DMS79 treated with DMSO at 0.1 percent for 48 hours (cell line): ENCODE results near the gene SAMD4B.

ENCODE experiments used
- DNase-seq: peaks from one replicate; lab custom pipeline; 2025; lab: John Stamatoyannopoulos, UW

SAMD4B gene

DNA sequence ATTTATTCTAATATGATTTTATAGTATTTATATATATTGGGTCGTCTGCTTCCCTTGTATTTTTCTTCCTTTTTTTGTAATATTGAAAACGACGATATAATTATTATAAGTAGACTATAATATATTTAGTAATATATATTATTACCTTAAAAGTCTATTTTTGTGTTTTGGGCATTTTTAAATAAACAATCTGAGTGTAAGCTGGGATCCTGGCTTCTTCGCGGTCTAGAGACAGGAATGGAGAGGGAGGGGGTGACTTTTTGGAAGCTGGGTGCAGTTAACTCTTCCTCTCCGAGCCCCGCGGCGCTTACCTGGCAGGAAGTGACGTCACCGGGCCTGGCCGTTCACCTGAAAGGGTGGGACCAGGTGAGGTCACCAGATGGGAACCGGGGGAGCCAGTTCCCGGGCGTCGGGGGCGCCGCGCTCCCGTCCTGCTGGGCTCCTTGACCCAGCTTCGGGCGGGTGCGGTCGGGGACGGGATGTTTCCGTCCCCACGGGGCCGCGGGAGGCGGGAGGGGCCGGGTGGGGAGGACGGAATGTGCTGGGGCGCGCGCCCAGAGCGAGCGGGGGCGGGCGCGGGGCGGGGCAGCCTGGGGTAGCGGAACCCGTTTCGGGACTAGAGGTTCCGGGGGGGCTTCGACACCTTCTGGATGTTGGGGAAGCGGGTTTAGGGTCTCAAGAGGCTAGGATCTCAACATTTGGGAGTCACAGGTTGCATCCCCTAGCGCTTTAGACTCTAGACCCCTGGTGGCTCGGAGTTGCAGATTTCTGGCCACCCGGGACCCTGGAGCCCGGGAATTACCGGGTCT is 67.2 kb downstream of the SAMD4B start:
- DNase-seq = peak; percentile 91

DNA sequence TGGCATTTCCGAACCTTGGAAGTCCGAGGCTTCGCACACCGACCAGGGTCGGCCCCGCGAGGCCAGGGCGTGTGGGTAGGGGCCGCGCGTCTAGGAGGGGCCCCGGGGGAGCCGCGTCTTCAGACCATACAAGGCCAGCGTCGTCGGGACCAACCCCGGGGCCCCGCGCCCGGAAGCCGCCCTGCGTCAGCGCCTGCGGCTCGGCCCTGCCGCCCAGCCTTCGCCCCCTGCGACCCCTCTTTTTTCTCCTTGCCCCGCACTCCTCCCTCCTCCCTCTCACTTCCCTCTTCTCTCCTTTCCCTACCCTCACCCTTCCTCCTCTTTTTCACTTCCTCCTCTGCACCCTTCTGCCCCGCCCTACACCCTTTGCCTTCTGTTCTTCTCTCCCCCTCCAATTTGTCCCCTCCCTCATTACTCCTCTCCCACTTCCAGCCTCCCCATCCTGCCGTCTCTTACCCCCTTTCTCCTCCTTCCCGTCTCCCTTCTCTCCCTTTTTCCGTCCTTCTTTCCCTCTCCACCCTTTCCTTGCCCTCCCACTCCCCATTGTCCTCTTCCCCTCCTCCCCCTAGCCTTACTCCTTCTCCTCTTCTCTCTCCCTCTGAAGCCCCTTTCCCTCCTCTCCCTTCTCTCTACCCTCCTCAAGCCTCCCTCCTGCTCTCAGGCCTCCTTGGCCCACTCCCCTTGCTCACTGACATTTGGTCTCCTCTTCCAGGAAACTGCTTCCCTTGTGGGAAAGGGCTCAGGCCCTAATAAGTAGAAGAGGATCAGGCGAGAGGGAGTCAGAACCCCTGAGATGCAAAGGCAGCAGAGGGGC is 68.0 kb downstream of the SAMD4B start:
- DNase-seq = peak; percentile 33

GRCh38 chr19:39410831-39411080 is 68.5 kb downstream of the SAMD4B start:
- no peak for DNase-seq

- no peak for DNase-seq
Observed at GRCh38 chr19:39411081-39411831, 69.0 kb downstream of the SAMD4B start.

- DNase-seq = peak; percentile 95
Observed at GRCh38 chr19:39411832-39412099, 69.5 kb downstream of the SAMD4B start.

DNA sequence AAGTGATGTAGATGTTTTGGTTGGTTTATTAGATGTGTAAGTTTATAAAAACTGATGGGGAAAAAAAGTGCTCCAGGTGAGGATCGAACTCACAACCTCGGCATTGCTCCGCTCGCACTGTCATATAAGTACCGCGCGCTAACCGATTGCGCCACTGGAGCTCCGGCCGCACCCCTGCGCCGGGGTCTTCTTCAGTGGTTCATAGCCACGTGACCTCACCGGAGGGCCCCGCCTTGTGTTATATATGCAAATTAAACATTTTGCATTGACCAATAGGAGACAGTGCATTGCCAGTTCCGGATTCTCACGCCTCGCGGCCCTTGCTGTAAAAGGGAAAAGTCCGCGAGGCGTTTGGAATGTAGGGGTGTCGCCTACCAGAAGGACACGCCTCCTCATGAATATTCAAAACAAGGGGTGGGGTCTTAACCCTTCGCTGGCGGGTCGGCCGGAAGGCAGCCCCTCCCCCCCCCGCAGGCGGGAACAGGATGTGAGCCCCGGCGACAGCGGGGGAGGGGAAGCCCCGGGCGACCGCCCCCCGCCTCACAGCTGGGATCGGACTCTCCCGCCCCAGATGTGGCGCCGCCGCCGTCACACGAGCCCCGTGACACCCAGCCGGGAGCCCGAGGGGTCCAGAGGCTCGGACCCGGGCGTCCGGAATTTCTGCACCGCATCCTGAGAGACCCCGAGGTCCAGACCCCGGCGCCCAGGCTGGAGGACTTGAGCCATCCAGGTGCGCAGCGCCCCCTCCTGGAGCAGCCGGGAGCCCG is 70.1 kb downstream of the SAMD4B start, which contains the start of gene PLEKHG2:
TSS of gene PLEKHG2 (plus strand) at position 570 of the 767 bp plus-strand sequence. CDS start 1,418 bp downstream, outside the sequence.
- peak; percentile 97 for DNase-seq

DNA sequence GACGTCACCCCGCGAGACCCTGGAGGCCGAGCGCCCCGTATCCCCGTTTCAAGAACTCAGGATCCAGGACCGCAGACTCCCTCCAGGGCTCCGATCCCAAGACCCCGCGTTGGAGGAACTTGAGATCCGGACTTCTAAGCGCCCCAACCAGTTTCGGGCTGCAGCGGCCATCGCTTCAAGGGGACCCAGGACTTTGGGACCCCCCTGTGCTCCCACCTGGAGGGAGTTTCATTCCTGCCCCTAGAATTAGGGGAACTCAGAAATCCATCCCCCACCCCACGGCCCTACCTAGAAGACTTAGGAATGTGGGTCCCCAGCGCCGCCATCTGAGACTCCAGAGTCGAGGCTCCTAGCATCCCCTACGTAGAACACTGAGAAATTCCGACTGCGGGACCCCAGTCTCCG is 70.6 kb downstream of the SAMD4B start:
- no peak for DNase-seq

DNA sequence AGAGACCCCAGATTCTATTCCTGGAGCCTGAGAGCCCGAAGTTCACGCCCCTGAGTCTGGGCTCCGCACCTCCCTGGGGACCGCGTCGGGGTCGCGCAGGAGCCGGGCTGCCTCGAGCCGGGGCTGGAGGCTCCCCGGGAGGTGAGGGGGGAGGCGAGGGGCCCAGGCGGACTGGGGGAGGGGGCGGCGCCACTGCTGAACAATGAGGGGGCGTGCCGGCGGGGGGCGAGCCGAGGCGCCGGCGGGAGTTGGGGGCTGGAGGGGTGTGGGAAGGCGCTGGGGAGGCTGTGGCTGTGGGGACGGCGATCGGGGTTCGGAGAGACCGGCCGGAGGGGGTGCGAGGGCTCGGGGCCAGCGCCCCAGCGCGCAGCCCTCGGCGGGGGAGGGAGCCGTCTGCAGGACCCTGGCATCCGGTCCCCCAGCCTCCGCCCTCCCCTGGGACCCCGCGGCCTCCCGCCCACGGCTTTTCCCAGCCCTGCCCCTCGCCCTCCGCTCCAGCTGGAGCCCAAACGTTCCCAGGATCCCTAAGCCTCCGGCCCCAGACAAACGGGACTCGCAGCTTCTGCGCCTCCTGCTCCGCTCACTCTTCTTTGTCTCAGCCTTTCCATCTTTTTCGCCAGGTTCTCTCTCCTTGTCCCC is 71.2 kb downstream of the SAMD4B start:
- peak; percentile 53 for DNase-seq

DNA sequence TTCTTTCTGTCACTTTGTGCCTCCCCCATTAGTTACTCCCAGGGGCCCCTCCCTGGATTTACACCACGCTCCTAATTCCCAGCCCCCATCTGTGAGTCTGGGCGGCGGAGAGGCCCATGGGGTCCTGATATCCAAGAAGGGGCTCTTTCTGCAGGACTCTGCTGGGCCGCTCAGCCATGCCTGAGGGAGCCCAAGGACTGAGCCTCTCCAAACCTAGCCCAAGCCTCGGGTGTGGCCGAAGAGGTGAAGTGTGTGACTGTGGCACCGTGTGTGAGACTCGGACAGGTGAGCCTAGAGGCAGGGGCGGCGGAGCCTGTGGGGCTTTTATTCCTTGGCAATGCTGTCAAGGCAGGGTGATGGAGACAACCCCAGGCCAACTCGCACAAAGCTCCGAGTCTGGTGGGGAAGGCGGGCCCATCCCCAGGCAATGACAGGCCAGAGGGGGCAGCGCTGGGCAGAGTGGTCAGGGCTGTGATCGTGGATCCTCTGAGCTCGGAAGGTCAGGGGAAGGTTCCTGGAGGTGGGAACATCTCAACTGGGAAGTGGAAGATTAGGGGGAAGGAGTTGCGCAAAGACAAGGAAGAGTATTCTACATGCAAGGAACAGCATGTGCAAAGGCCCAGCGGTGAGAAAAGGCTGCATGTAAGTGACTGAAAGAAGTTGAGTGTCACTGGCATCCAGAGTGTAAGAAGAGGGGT is 71.8 kb downstream of the SAMD4B start:
- DNase-seq = peak; percentile 38

GRCh38 chr19:39415111-39416046 is 73.2 kb downstream of the SAMD4B start:
- no peak for DNase-seq

DNA sequence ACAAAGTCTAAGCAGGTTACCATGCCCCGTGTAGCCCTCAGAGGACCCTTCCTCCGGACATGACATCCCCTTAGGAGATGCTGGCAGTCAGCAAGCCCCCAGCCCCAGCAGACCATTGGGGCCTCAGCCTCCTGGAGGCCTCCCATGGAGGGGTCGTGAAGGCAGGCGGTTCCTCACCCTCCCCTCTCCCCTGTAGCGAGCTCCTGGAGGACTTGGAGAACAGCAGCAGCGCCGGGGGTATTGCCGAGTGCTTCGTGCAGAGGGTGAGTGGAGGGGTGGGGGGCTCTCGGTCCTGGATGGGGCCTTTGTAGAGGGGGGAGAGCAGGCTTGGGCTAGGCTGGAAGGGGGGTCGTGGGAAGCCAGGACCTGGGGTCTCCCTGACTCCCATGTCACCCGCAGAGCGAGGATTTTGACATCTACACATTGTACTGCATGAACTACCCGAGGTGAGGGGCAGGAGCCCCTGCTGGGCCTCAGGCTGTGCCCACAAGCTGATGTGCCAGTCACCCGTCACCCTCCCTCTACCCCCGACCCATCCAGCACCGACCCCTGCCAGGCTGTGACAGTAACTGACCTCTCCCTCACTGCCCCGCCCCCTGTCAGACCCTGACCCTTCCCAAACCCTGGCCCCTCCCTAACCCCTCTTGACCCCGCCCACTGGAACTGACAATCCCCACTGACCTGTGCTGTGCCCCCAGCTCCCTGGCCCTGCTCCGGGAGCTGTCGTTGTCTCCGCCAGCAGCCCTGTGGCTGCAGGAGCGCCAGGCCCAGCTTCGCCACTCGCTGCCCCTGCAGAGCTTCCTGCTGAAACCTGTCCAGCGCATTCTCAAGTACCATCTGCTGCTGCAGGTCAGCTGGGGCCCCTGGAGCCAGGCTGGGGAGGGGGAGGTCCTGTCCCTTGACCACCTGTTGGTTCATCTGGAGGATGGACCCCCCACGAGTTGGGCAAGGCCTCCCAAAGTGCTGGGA is 74.2 kb downstream of the SAMD4B start:
- DNase-seq = no peak

DNA sequence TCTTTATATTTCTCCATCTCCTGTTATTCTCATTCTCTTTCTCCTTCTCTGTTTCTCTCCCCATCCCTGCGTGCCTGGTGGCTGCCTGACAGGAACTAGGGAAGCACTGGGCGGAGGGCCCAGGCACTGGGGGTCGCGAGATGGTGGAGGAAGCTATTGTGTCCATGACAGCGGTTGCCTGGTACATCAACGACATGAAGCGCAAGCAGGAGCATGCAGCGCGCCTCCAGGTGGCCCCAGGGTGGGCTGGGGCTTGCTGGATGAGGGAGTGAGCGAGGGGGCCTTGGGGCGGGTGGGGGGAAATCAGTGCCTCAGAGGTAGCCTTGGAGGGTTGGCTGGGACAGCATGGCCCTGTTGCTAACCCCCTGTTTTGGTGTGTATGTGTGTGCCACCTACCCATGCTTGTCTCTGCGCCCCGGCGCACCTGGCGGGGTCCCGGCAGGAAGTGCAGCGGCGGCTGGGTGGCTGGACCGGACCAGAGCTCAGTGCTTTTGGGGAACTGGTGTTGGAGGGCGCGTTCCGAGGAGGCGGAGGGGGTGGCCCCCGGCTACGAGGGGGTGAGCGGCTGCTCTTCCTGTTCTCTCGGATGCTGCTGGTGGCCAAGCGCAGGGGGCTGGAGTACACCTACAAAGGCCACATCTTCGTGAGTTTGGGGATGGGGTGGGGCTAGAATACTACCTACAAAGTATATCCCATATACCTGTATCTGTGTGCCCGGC is 75.4 kb downstream of the SAMD4B start:
- no peak for DNase-seq

- DNase-seq = no peak
Observed at GRCh38 chr19:39419003-39419402, 76.8 kb downstream of the SAMD4B start.

DNA sequence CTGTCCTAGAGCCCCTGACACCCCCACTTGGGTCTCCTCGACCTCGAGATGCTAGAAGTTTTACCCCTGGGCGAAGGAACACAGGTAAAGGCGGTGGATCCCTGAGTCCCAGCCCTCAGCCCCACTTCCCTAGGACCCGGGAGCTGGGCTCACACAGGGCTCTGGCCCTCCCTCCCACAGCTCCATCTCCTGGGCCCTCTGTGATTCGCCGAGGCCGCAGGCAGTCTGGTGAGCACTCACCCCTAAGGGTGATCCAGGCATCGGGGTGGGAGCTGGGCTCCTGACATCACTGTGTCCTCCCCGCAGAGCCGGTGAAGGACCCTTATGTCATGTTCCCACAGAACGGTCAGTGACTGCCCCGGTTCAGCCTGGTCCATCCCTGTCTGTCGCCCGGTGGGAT is 78.5 kb downstream of the SAMD4B start:
- DNase-seq = no peak

DNA sequence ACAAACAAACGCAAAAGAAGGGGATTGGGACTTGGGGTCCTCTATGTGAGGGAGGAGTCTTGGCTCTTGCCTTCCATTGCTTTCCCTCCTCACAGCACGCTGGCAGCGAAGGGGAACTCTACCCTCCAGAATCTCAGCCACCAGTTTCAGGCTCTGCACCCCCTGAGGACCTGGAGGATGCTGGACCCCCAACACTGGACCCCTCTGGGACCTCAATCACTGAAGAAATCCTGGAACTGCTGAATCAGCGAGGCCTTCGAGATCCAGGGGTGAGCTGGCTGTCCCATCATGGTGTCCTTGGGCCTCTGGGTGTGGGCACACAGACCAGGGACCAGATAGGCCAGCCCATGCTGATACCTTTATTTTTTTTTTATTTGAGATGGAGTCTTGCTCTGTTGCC is 79.8 kb downstream of the SAMD4B start:
- no peak for DNase-seq

- DNase-seq = no peak
Observed at GRCh38 chr19:39423258-39424086, 81.3 kb downstream of the SAMD4B start.

GRCh38 chr19:39424934-39425333 is 82.7 kb downstream of the SAMD4B start:
- no peak for DNase-seq
